Measurements from ENCODE around the gene CAPNS2.

- TF ChIP-seq CTCF (IDR thresholded peaks at IDR 0.05) (no peak), POLR2AphosphoS5 (IDR thresholded peaks at IDR 0.05; ENCODE audit: insufficient read depth in 1 of 2, low read depth in 1 of 2) (peak in 1 of 2 donors; percentile 50), POLR2A (IDR thresholded peaks at IDR 0.05) (no peak)
Observed at GRCh38 chr16:55566432-55567175, at the start of gene CAPNS2.

Data from vagina (tissue), 2 donors.